HG02870 (cell line): ENCODE data around the gene GSPT1.
A peak's percentile ranks its signal among the peaks of the same experiment; 100 is the strongest.
"Not testable (repeated sequence)": the region's sequence is repeated elsewhere in the genome, so short reads cannot be mapped to it uniquely, and the experiment has no call there.

Source experiments
- ATAC-seq: cut with Tn5 transposase; IDR thresholded peaks from one replicate; pipeline ENCODE4 v1.9.1; 2021; ENCODE audit warnings: mild to moderate bottlenecking, moderate library complexity; ENCODE audit not compliant: unreplicated experiment

Gene GSPT1

GRCh38 chr16:11915644-11916523 is at the start of gene GSPT1:
GSPT1 (minus strand) TSS chr16:11915956; CDS start chr16:11915720, 236 bp downstream.
- ATAC-seq: peak; percentile 84

- peak; percentile 76 for ATAC-seq
These were observed 49.2 kb upstream of the GSPT1 start, which contains the start of gene TNFRSF17 for GRCh38 chr16:11964761-11965551. TNFRSF17 (plus strand) TSS chr16:11965210; CDS start chr16:11965325, 115 bp downstream.

GRCh38 chr16:11963706-11964105 is 48.0 kb upstream of the GSPT1 start:
- ATAC-seq: no peak

- not testable (repeated sequence) for ATAC-seq
These were observed 47.2 kb upstream of the GSPT1 start for GRCh38 chr16:11962978-11963377.

GRCh38 chr16:11962457-11962856 is 46.7 kb upstream of the GSPT1 start:
- not testable (repeated sequence) for ATAC-seq

GRCh38 chr16:11957591-11958395 is 42.0 kb upstream of the GSPT1 start:
- no peak for ATAC-seq

- no peak for ATAC-seq
These were observed 40.8 kb upstream of the GSPT1 start for GRCh38 chr16:11956558-11956957.

- no peak for ATAC-seq
These were observed 40.0 kb upstream of the GSPT1 start for GRCh38 chr16:11955713-11956123.

GRCh38 chr16:11953576-11953975 is 37.8 kb upstream of the GSPT1 start:
- ATAC-seq: not testable (repeated sequence)

GRCh38 chr16:11950388-11950787 is 34.6 kb upstream of the GSPT1 start:
- ATAC-seq: no peak

- no peak for ATAC-seq
These were observed 33.8 kb upstream of the GSPT1 start for GRCh38 chr16:11949527-11949926.

- no peak for ATAC-seq
These were observed 33.1 kb upstream of the GSPT1 start for GRCh38 chr16:11948819-11949218.

- no peak for ATAC-seq
These were observed 30.7 kb upstream of the GSPT1 start for GRCh38 chr16:11946433-11946832.

- ATAC-seq: not testable (repeated sequence)
These were observed 26.2 kb upstream of the GSPT1 start, which contains the start of gene NPIPB2 for GRCh38 chr16:11941945-11942344. NPIPB2 (minus strand) TSS chr16:11942045; CDS start chr16:11942045, 0 bp downstream.

- ATAC-seq: not testable (repeated sequence)
These were observed 11.6 kb upstream of the GSPT1 start for GRCh38 chr16:11927350-11927749.

GRCh38 chr16:11924046-11924445 is 8.3 kb upstream of the GSPT1 start:
- ATAC-seq: not testable (repeated sequence)

GRCh38 chr16:11916524-11917285 is 949 bp upstream of the GSPT1 start:
- ATAC-seq: no peak

- ATAC-seq: peak; percentile 19
These were observed 577 bp downstream of the GSPT1 start for GRCh38 chr16:11915114-11915643.

GRCh38 chr16:11914210-11915113 is 1.3 kb downstream of the GSPT1 start:
- no peak for ATAC-seq
